ENCODE measurements around the gene MICALL1.
A peak's percentile ranks its signal among the peaks of the same experiment; 100 is the strongest.

MICALL1 gene

DNA sequence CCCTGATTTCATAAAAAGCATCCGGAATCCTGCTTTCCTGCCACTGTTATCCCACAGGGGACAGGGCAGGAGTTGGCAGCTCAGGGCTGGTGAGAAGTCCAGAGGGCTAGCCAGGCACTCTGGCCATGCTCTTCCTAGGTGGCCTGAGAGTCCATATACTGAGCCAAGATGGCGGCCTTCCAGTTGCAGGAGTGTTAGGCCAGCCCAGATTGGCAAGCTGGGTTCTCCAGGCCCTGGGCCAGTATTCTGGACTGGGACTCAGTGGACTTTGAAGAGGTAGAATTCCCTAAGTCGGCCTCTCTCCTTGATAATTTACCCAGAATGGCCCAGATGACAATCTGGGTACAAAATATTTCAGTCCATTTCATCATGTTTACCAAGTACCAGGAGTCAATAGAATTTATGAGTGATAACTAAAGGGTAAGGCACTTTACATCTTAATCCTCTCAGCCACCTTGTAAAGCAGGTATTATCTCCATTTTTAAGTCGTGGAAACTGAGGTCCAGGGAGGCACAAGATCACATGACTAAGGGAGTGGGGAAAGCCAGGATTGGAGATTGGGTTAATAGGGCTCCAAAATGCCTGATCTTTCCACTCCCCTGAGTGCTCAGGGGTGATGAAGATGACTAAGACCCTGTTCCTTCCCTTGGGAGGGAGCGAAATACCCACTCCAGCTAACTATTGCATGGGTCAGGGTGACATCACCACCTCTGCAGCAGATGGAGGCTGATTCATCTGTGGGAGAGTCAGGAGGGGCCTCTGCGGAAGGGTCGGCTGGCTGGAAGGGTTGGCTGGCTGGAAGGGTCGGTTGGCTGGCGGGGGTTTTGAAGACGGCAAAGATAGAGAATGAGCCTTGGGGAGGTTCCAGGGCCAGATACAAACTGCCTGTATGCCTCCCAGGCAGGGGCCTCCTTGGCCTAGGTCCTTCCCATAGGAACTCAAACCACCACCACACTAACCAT is 1.2 kb upstream of the MICALL1 start:
- DNase-seq, result peak in 40 of 58 donors; percentile 8 to 79 (median 48)

DNA sequence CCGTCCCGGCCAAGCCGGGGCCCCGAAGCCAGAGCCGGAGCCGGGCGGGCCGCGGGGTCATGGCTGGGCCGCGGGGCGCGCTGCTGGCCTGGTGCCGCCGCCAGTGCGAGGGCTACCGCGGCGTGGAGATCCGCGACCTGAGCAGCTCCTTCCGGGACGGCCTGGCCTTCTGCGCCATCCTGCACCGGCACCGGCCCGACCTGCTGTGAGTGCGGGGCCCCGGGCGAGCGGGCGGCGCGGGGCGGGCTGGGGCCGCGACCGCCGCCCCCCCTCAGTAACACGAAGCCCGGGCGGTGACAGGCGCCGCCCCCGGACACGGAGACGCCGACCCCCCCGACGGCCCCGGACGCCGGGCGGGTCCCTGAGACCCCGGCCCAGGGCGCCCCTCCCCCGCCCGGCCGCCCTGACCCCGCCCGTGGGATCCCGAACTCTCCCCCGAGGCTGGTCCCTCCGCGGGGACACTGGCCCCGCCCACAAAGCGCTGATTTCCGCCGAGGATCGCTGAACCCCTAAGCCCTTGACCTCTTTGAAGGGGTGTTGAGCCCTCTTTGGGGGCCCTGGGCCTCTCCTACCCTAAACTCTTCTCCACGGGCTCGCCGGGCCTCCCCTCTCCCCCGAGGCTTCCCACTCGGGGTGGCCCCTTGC is 389 bp downstream of the MICALL1 start:
- DNase-seq, result peak in 3 of 58 donors; percentile 11 to 45 (median 23)

DNA sequence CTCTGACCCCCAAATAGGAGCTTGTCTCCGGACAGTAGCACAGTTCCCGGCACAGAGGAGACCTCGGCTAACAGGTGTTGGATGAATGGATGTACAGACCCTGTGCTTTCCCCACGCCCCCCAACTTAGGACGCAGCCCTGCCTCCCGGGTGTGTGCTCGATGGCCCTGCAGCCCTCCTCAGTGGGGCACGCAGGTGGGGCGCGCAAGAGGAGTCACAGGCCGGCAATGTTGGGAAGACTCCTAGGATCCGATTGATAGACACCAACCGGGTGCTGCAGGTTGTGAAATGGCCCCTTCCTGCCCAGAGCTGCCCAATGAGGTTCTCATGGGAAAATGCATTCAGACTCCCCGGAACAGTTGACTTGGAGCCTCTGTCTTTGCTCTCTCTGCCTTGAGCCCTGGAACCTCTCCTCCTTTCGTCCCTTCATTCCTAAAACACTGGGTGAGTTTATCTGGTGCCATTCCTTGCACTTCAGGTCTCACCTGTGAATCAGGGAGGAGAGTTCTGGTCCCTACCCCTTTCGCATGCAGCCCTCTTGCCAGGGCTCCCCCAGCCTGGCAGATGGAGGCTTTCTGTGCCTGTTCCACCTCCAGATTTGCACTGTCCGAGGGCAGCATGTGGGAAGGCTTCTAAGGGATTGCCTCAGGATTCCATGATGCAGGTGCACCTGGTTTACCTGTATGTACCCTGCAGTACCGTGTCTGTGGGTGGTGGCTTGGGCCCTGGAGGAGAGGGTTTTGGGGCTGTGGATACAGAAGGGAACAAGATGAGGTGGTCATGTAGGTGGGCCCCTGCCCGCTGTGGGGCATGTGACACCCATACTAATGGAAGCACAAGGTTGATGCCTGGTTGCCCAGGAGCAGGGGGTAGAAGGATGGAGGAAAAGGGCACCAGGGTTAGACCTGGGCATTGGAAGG is 1.2 kb downstream of the MICALL1 start:
- no peak for DNase-seq

DNA sequence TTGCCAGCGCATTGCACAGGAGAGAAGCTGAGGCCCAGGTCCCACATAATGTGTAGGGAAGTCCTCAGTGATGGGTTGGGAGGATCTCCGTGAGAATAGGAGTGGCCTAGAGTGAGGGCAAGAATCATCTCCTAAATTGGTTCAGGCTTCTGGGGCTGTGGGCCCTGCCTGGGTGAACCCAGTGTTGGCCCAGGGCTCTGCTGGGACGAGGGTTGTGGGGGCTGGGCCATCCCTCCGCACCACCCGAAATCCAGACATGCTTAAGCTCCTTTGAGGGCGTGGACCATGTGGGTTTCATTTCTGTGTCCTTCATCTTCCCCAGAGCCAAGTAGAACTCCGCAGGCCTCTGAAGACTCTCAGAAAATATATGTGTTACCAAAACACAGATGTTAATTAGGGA is 3.7 kb downstream of the MICALL1 start:
- peak in 2 of 58 donors; percentile 5 to 12 for DNase-seq

DNA sequence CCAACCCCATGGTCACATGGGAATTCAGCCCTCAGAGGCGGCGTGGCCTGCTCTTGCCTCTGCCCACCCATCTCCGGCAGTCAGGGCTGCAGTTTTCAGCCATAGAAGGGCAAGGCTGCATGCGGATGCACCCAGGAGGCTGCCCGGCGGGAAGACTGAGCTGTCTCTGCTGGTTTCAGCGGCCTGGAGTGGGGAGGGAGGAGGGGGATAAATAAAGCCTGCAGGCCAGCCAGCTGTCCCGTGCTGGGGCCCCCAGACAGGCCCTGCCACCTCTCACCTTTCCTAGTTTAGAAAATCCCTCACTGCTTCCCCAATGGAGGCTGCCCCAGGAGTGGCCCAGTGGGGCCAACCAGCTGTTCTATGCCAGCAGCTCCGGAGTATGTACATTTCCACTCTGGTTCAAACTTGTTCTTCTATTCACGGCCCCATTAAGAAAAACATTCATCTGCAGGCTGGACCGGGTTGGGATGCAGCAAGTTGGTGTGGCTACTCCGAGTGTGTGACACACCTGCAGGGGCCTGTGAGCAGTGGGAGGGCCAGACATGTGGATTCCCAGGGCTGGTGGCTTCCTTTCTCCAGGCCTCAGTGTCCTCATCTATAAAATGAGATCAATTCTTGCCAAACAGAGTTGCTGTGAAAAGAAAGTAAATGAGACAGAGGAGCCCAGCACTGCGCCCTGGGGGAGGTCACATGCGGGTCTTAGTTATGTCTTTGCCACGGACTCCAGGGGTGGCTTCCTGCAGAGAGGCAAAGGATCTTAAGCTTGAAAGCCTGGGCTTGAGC is 5.0 kb downstream of the MICALL1 start:
- peak in 3 of 58 donors; percentile 15 to 33 (median 24) for DNase-seq

DNA sequence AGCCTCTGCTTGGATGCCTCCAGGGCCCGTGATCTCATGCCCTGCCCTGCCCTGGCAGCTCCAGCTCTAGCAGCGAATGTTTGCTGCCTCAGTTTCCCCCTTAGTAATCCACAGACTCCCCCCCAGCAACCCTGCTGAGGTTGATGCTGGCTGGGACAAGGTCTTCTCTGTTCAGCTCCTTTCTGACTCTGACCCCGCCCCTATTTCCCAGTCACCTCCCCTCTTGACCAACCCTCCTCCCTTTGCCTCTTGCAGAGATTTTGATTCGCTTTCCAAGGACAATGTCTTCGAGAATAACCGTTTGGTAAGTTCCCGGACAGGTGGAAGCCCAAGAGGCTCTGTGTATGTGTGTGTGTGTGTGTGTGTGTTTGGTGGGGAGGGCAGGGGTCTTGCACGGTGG is 5.6 kb downstream of the MICALL1 start:
- no peak for DNase-seq

DNA sequence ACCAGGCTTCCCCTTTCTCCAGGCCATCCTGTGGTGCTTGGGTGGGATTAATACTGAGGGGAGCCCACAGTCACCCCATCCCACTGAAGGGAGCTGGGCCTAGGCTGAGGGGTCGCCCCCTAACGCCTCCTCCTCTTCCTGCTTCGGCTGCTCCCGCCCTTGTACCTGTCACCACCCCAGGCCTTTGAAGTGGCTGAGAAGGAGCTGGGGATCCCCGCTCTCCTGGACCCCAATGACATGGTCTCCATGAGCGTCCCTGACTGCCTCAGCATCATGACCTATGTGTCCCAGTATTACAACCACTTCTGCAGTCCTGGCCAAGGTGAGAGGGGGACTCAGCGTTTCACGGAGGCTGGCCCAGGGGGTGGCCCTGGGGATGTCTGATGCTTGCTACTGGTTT is 6.1 kb downstream of the MICALL1 start:
- no peak for DNase-seq

DNA sequence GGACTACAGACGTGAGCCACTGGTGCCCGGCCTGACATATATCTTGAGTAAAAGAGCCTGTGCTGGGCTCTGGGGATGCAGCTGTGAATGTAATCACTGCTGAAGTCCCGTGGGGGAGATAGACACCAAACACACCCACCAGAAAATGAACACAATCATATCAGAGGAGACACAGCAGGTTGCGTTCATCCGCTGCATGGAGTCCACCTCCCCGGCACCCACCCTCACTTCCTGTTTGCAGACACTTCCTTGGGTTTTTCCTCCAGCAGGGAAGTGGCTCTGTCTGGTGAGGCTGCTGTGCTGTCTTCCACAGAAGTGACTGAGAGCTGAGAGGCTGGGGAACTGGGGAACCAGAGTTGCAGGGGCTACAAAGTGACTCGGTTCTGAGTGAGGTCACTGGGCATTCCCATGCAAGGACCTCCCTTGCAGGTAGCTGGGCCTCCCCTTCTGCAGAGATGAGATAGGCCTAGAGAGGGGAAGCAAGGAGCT is 7.2 kb downstream of the MICALL1 start:
- DNase-seq, result no peak

DNA sequence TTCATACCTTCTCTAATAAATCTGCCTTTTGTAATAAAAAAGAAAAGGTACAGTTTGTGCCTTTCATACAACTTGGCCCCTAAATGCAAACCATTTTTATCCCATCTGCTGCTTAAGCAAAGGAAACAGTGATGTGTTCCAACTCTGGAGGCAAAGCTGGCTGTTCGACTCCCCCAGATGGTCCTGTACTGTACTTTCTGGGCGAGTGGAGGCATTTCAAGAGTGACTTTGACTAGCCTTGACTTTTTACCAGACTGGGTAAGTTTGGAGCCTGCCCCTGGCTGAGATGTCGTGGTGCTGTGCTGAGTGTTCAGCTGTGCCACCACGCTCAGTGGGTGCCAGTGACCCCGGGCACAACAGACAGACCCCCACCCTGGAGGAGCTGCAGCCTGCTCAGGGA is 10.2 kb downstream of the MICALL1 start:
- DNase-seq, result no peak

DNA sequence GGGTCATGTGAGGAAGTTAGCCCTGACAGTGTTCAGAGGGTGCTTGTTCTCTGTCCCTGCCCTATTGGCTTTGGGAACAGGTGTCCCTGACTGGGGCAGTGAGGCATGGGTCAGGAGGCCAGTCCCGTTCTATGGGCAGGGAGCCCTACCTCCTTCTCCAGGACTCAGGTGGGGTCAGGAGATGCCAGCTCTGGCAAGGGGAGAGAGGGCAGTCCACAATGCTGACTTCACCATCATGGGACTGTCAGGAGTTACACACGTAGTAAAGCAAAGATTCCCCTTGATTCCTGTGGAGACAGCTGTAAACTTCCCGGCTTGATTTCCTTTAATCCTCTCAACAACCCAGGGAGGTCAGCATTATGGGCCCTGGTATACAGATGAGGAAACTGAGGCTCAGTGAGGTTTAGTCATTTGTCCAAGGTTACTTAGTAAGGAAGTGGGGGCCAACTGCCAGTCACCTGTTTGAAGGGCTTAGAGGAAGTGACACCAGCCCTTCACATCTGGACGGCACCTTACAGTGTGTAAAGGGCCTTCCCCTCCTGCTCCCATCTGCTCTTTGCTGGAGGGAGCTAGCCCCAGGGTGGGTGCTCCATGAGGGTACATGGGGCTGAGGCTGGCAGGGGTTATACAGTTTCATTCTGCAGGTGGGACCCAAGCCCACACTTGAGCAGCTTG is 11.9 kb downstream of the MICALL1 start:
- no peak for DNase-seq

DNA sequence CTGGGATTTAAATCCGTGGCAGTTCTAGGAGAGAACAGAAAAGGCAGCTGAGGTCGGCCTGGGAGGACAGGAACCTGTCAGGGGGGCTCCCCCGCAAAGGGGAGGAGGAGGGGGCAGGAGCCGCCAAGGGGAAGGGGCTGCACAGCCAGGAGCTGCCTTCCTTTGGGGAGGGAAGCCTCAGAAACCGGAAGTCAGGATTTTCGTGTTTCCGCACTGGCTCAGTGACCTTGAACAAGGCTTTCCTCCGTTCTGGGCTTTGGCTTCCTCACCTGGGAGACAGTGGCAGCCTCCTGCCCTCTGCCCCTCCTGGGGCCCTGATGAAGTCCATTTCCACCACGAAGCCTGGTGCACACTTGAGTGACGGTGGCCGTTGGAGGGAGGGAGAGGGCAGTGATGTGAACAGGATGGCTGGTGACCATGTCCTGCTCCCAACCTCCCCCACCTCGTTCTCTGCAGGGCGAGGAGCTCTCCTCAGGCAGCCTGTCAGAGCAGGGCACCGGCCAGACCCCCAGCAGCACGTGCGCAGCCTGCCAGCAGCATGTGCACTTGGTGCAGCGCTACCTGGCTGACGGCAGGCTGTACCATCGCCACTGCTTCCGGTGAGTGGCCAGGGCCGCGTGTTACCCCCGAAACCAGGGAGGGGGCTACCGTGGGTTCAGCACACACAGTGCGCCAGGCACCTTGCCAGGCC is 12.6 kb downstream of the MICALL1 start:
- no peak for DNase-seq

DNA sequence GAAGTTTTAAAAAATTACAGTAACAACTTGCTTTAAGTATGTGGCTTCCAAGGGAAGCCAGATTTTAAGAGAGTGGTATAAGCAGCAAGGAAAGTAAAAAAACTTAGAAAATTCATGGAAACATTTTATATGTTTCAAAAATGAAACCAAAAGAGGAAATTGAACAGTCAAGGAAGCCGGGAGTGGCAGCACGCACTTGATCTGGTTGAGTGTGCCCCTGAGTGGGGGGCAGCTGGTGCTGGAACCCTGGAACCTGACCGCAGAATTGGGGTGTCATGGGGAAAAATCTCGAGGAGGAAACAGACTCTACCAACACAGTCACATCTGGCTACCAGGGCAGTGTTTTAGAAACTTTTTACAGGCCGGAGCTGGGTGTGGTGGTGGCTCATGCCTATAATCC is 14.0 kb downstream of the MICALL1 start:
- no peak for DNase-seq

DNA sequence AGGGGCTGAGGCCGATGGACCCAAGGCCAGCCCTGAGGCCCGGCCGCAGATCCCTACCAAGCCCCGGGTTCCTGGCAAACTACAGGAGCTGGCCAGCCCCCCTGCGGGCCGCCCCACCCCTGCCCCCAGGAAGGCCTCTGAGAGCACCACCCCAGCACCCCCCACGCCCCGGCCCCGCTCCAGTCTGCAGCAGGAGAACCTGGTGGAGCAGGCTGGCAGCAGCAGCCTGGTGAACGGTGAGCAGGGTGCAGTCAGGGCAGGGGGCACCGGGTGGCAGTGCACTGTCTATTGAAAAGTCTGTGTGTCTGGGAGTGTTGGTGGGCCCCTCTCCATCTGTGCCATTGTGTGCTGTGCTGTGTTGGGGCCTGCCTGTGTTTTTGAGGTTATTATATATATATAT is 16.1 kb downstream of the MICALL1 start:
- DNase-seq, result no peak

DNA sequence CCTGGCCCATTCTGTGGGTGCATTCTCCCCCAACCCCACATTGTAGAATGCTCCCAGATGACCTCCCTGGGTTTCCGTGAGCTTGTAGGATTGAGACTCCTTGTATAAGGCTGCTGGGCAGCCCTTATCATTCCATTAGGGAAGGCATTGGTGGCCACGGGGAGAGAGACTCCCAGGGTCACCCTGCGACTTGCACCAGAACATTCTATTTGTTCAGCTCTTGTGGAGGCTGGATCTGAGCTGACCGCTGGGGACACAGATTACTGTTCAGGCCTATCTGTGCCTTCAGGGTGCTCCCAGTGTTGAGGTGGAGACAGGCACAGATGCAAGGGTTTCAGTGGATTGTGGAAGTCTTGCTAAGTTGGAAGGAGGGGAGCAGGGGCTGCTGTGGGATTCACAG is 17.8 kb downstream of the MICALL1 start:
- no peak for DNase-seq

DNA sequence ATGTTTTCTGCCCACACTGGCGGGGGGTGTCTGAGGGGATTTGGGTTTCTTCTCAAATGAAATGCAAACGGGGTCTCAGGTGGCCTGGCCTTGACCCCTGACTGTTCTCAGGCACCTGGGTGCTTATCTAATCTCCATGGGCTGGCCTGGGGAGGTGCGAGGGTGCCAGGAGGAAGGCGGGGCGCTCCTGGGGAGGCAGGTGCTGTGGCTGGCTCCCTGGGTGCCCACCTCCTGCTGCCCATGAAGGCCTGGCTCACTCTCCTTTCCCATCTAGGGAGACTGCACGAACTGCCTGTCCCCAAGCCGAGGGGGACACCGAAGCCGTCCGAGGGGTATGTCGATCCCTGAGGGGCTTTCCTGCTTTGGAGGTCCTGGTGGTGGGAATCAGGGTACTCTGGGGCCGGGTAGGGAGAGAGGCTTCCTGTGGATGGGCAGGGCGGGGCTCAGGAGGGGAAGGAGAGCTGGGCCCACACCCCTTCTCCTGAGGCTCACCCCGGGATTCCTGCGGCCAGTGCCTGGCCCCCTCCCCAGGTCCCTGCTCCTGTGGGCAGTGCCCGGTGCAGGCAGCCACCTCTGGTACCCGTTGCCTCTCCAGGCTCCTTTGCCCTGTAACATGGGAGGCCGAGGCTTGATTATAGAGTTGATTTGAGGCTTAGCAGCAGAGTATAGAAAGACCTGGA is 18.4 kb downstream of the MICALL1 start:
- DNase-seq, result no peak

DNA sequence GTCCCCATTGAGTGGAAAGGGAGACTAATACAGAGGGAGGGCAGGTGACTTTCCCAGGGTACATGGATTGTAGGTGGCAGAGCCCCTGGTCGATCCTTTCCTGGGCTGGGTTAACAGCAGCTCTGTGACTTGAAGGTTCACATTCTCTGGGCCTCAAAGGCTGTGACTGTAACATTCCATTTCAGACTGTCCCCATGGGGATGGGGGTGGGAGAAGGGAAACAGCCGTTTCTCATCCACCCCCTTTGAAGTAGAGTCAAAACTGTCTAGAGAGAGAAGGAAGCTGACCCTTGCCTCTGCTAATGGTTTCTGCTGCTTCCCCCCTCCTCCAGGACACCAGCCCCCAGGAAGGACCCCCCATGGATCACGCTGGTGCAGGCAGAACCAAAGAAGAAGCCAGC is 19.2 kb downstream of the MICALL1 start:
- no peak for DNase-seq

DNA sequence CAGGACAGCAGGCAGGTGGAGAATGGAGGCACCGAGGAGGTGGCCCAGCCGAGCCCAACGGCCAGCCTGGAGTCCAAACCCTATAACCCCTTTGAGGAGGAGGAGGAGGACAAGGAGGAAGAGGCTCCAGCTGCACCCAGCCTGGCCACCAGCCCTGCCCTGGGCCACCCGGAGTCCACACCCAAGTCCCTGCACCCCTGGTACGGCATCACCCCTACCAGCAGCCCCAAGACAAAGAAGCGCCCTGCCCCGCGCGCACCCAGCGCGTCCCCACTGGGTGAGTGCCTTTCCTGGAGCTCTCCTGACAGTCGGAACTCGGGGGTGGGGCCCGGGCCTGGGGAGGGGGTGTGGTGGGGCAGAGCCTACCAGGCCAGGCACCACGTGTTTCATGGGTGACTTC is 19.7 kb downstream of the MICALL1 start:
- DNase-seq, result no peak

DNA sequence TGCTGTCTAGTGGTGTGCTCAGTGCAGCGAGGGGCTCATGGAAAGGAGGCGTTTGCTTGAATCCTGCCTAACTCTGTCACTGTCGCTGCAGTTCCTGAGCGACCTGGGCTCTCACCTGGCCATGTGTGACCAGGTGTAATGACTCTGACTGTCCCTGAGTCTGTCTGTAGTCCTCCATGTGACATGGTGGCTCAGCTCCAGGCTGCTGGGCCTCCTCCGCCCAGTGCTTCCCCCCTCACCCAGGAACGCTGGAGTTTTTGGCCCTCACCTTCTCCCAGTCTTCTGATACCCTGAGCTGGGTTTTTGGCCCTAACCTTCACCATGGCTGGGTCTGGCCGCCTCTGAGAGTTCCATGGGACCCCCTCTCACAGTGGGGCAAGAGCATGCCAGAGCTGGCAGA is 20.3 kb downstream of the MICALL1 start:
- no peak for DNase-seq
